RWPE2 (cell line): ENCODE measurements around the gene RBM6.

ENCODE experiments used
- ATAC-seq: fragments of 200-7000 bp; cut with Tn5 transposase; 3 replicates; pipeline ENCODE4 v1.9.1; 2021; ENCODE audit warnings: low read depth
- DNase-seq: peaks from one replicate; pipeline ENCODE4 v3.0.0-alpha.2; 2020; ENCODE audit warnings: low spot score
- H3K27ac ChIP-seq: fragments of 450-650 bp; 2 replicates; pipeline ENCODE4 v1.5.1; 2017; ENCODE audit warnings: mild to moderate bottlenecking; ENCODE audit not compliant: poor library complexity, severe bottlenecking
- H3K27me3 ChIP-seq: fragments of 250-450 bp; sonication (Bioruptor Pico); 2 replicates; pipeline ENCODE4 v1.5.1; 2021; ENCODE audit warnings: mild to moderate bottlenecking, moderate library complexity; ENCODE audit not compliant: insufficient read depth, poor library complexity, severe bottlenecking
- H3K36me3 ChIP-seq: fragments of 250-450 bp; sonication (Bioruptor Pico); 2 replicates; pipeline ENCODE4 v1.5.1; 2020; ENCODE audit warnings: low read depth, mild to moderate bottlenecking, moderate library complexity
- H3K4me1 ChIP-seq: fragments of 250-450 bp; sonication (Bioruptor Pico); 2 replicates; pipeline ENCODE4 v1.5.1; 2021; ENCODE audit warnings: mild to moderate bottlenecking, moderate library complexity; ENCODE audit not compliant: insufficient read depth, poor library complexity, severe bottlenecking
- H3K4me3 ChIP-seq: fragments of 250-450 bp; sonication (Bioruptor Pico); 2 replicates; pipeline ENCODE4 v1.5.1; 2021; ENCODE audit warnings: mild to moderate bottlenecking, moderate library complexity; ENCODE audit not compliant: severe bottlenecking
- H3K9me3 ChIP-seq: fragments of 250-450 bp; sonication (Bioruptor Pico); 2 replicates; pipeline ENCODE4 v1.5.1; 2021; ENCODE audit warnings: mild to moderate bottlenecking, moderate library complexity; ENCODE audit not compliant: severe bottlenecking
- CTCF ChIP-seq: fragments of 450-650 bp; IDR thresholded peaks from one replicate; pipeline ENCODE4 v1.5.1; 2017; ENCODE audit warnings: mild to moderate bottlenecking, moderate library complexity; ENCODE audit not compliant: poor library complexity, severe bottlenecking

Gene RBM6

GRCh38 chr3:50100386-50100785 is 160.4 kb downstream of the RBM6 start:
- no peak overlapping the region for H3K27ac ChIP-seq
- DNase-seq (no peak), ATAC-seq (no peak)
- no peaks in the 10 kb centered on the region for H3K4me1 ChIP-seq
- no peak overlapping the region for H3K4me3 ChIP-seq
- no peaks in the 10 kb centered on the region for H3K27me3 ChIP-seq
- TF ChIP-seq CTCF: no peak
- H3K36me3 ChIP-seq: peaks cover 100% of the 10 kb centered on the region
- H3K9me3 ChIP-seq: no peaks in the 10 kb centered on the region

- H3K4me1 ChIP-seq: no peaks in the 10 kb centered on the region
- ATAC-seq (no peak), DNase-seq (no peak)
- no peaks in the 10 kb centered on the region for H3K27me3 ChIP-seq
- no peaks in the 10 kb centered on the region for H3K9me3 ChIP-seq
- H3K27ac ChIP-seq: no peak overlapping the region
- H3K4me3 ChIP-seq: no peak overlapping the region
- no peak for TF ChIP-seq CTCF
- H3K36me3 ChIP-seq: peaks cover 100% of the 10 kb centered on the region
Measured at GRCh38 chr3:50100956-50101845, 161.3 kb downstream of the RBM6 start.

- peaks cover 99% of the 10 kb centered on the region for H3K36me3 ChIP-seq
- TF ChIP-seq CTCF: no peak
Measured at GRCh38 chr3:50102558-50102957, 162.6 kb downstream of the RBM6 start.

GRCh38 chr3:50111757-50112156 is 171.8 kb downstream of the RBM6 start:
- no peak overlapping the region for H3K27ac ChIP-seq
- peaks cover 95% of the 10 kb centered on the region for H3K36me3 ChIP-seq

More at GRCh38 chr3:50102558-50102957, 162.6 kb downstream of the RBM6 start:
- Histone ChIP-seq H3K4me1 (no peaks in the 10 kb centered on the region), H3K4me3 (no peak overlapping the region), H3K9me3 (no peaks in the 10 kb centered on the region), H3K27ac (no peak overlapping the region), H3K27me3 (no peaks in the 10 kb centered on the region)
- DNase-seq: no peak
- ATAC-seq: no peak

More at GRCh38 chr3:50111757-50112156, 171.8 kb downstream of the RBM6 start:
- Histone ChIP-seq H3K27me3 (no peaks in the 10 kb centered on the region), H3K9me3 (no peaks in the 10 kb centered on the region), H3K4me3 (no peak overlapping the region), H3K4me1 (no peaks in the 10 kb centered on the region)
- no peak for DNase-seq
- TF ChIP-seq CTCF: no peak
- no peak for ATAC-seq
